ENCODE measurements around the gene PRAC1. TPM values are rescaled to one million over a fixed set of nuclear protein-coding genes. Genes with fewer than 3 reads are reported as not detected.

The PRAC1 gene
- total RNA-seq, 8 experiments from 2014 or later: not detected

Other genes starting within 250 kb of the PRAC1 start
- 10 to 100 TPM in 1 of 8 experiments, 1 to 10 TPM in 3, under 1 TPM in 4; 0.22 to 38.7 (median 2.0) TPM for gene HOXB1, start 191.5 kb downstream of the PRAC1 start, total RNA-seq
- 10 to 100 TPM in 7 of 8 experiments, 1 to 10 TPM in 1; 9.3 to 54.4 (median 26.2) TPM for gene HOXB2, start 177.4 kb downstream of the PRAC1 start, total RNA-seq
- gene HOXB4, start 144.2 kb downstream of the PRAC1 start, total RNA-seq: 10 to 100 TPM in 7 of 8 experiments, 1 to 10 TPM in 1; 8.8 to 32.0 (median 14.1) TPM
- gene HOXB3, start 132.3 kb downstream of the PRAC1 start, total RNA-seq: 100 to 1,000 TPM in 1 of 8 experiments, 10 to 100 TPM in 7; 20.6 to 111 (median 52.1) TPM
- 10 to 100 TPM in 6 of 8 experiments, 1 to 10 TPM in 2; 1.0 to 51.9 (median 15.8) TPM for gene HOXB5, start 128.7 kb downstream of the PRAC1 start, total RNA-seq
- gene HOXB6, start 117.5 kb downstream of the PRAC1 start, total RNA-seq: 10 to 100 TPM in 6 of 8 experiments, 1 to 10 TPM in 2; 7.1 to 75.2 (median 35.3) TPM
- 10 to 100 TPM in 7 of 8 experiments, 1 to 10 TPM in 1; 6.2 to 35.5 (median 23.7) TPM for gene HOXB7, start 111.5 kb downstream of the PRAC1 start, total RNA-seq
- gene HOXB8, start 107.2 kb downstream of the PRAC1 start, total RNA-seq: 100 to 1,000 TPM in 1 of 8 experiments, 10 to 100 TPM in 5, under 1 TPM in 2; 0.80 to 139 (median 63.2) TPM
- gene HOXB9, start 96.2 kb downstream of the PRAC1 start, total RNA-seq: 100 to 1,000 TPM in 2 of 8 experiments, 10 to 100 TPM in 3, under 1 TPM in 3; 0.10 to 154 (median 67.8) TPM
- gene PRAC2, start 667 bp upstream of the PRAC1 start, total RNA-seq: not detected
- under 1 TPM in 7 of 8 experiments, not detected in 1; 0.05 to 0.70 (median 0.18) TPM for gene HOXB13, start 6.2 kb upstream of the PRAC1 start, total RNA-seq
- gene TTLL6, start 94.7 kb upstream of the PRAC1 start, total RNA-seq: 1 to 10 TPM in 3 of 8 experiments, under 1 TPM in 3, not detected in 2; 0.36 to 3.9 (median 1.1) TPM
- gene CALCOCO2, start 108.5 kb upstream of the PRAC1 start, total RNA-seq: 10 to 100 TPM; 21.6 to 58.8 (median 42.8) TPM
- 100 to 1,000 TPM; 109 to 239 (median 149) TPM for gene ATP5MC1, start 170.3 kb upstream of the PRAC1 start, total RNA-seq
- 10 to 100 TPM; 27.1 to 88.0 (median 47.1) TPM for gene UBE2Z, start 185.9 kb upstream of the PRAC1 start, total RNA-seq
- gene SNF8, start 222.3 kb upstream of the PRAC1 start, total RNA-seq: 100 to 1,000 TPM in 1 of 8 experiments, 10 to 100 TPM in 7; 57.8 to 109 (median 71.2) TPM
- not detected for gene GIP, start 246.1 kb upstream of the PRAC1 start, total RNA-seq